ENCODE measurements around the gene PLXDC2. TPM values are rescaled to one million over a fixed set of nuclear protein-coding genes. Genes with fewer than 3 reads are reported as not detected.

The PLXDC2 gene
- total and polyA plus RNA-seq, 2 experiments from 2014 or later = 10.3 to 22.6 TPM

- H3K27me3 ChIP-seq = no peaks in the 10 kb centered on the region
- H3K27ac ChIP-seq = no peak overlapping the region
- TF ChIP-seq, protein P1, sequence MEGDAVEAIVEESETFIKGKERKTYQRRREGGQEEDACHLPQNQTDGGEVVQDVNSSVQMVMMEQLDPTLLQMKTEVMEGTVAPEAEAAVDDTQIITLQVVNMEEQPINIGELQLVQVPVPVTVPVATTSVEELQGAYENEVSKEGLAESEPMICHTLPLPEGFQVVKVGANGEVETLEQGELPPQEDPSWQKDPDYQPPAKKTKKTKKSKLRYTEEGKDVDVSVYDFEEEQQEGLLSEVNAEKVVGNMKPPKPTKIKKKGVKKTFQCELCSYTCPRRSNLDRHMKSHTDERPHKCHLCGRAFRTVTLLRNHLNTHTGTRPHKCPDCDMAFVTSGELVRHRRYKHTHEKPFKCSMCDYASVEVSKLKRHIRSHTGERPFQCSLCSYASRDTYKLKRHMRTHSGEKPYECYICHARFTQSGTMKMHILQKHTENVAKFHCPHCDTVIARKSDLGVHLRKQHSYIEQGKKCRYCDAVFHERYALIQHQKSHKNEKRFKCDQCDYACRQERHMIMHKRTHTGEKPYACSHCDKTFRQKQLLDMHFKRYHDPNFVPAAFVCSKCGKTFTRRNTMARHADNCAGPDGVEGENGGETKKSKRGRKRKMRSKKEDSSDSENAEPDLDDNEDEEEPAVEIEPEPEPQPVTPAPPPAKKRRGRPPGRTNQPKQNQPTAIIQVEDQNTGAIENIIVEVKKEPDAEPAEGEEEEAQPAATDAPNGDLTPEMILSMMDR (IDR thresholded peaks at IDR 0.05; ENCODE audit: low read depth, low read length) = no peak
- no peaks in the 10 kb centered on the region for H3K9me3 ChIP-seq (ENCODE audit: low read depth)
- H3K4me1 ChIP-seq (ENCODE audit: low read depth) = peaks cover 14% of the 10 kb centered on the region
- no peak overlapping the region for H3K4me3 ChIP-seq
- peak in 1 of 2 donors; percentile 73 for DNase-seq (ENCODE audit: low read depth in 1 of 2, low spot score in 1 of 2)
- no peaks in the 10 kb centered on the region for H3K36me3 ChIP-seq
Measured at GRCh38 chr10:19918794-19919193, 102.6 kb downstream of the PLXDC2 start.

DNA sequence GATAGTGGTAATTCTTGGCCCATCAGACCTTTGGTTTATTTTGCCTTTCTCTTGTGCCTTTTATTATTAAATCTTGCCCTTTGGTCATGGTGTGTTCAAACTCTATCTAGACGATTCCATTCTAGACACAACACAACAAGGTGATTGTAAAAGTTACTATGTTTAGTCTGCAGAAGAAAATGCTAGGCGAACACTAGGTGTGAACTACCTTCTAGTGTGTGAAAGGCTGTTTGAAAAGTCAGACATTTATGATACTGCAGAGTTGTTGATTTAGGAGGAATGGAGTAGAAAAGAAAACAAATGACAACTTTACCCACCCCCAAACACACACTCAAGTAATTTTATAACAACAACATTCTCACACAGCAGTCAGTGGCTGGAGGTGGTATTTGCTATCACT lies 103.4 kb downstream of the PLXDC2 start:
- TF ChIP-seq, protein P1 (IDR thresholded peaks at IDR 0.05; ENCODE audit: low read depth, low read length) = no peak
- H3K36me3 ChIP-seq = no peaks in the 10 kb centered on the region
- H3K9me3 ChIP-seq (ENCODE audit: low read depth) = no peaks in the 10 kb centered on the region
- no peak for DNase-seq (ENCODE audit: low read depth in 1 of 2, low spot score in 1 of 2)
- H3K4me3 ChIP-seq = no peak overlapping the region
- H3K27me3 ChIP-seq = no peaks in the 10 kb centered on the region
- peaks cover 17% of the 10 kb centered on the region for H3K4me1 ChIP-seq (ENCODE audit: low read depth)
- H3K27ac ChIP-seq = no peak overlapping the region

- TF ChIP-seq, protein P1 (IDR thresholded peaks at IDR 0.05; ENCODE audit: low read depth, low read length) = no peak
- DNase-seq (ENCODE audit: low read depth in 1 of 2, low spot score in 1 of 2) = no peak
Measured at GRCh38 chr10:19920075-19920726, 104.0 kb downstream of the PLXDC2 start.

GRCh38 chr10:19921300-19922140 lies 105.3 kb downstream of the PLXDC2 start:
- no peak overlapping the region for H3K27ac ChIP-seq
- no peaks in the 10 kb centered on the region for H3K9me3 ChIP-seq (ENCODE audit: low read depth)
- peak in 1 of 2 donors; percentile 83 for DNase-seq (ENCODE audit: low read depth in 1 of 2, low spot score in 1 of 2)

More at GRCh38 chr10:19920075-19920726, 104.0 kb downstream of the PLXDC2 start:
- H3K27ac ChIP-seq = no peak overlapping the region
- no peaks in the 10 kb centered on the region for H3K27me3 ChIP-seq
- H3K4me3 ChIP-seq = no peak overlapping the region
- H3K36me3 ChIP-seq = no peaks in the 10 kb centered on the region
- no peaks in the 10 kb centered on the region for H3K9me3 ChIP-seq (ENCODE audit: low read depth)
- peaks cover 22% of the 10 kb centered on the region for H3K4me1 ChIP-seq (ENCODE audit: low read depth)

GRCh38 chr10:19922236-19922963 lies 106.2 kb downstream of the PLXDC2 start:
- no peaks in the 10 kb centered on the region for H3K27me3 ChIP-seq
- H3K4me1 ChIP-seq (ENCODE audit: low read depth) = peaks cover 25% of the 10 kb centered on the region
- TF ChIP-seq, protein P1 (IDR thresholded peaks at IDR 0.05; ENCODE audit: low read depth, low read length) = no peak
- H3K4me3 ChIP-seq = no peak overlapping the region
- no peaks in the 10 kb centered on the region for H3K36me3 ChIP-seq
- peak in 1 of 2 donors; percentile 87 for DNase-seq (ENCODE audit: low read depth in 1 of 2, low spot score in 1 of 2)
- no peak overlapping the region for H3K27ac ChIP-seq
- H3K9me3 ChIP-seq (ENCODE audit: low read depth) = no peaks in the 10 kb centered on the region

More at GRCh38 chr10:19921300-19922140, 105.3 kb downstream of the PLXDC2 start:
- no peak overlapping the region for H3K4me3 ChIP-seq
- TF ChIP-seq, protein P1 (IDR thresholded peaks at IDR 0.05; ENCODE audit: low read depth, low read length) = no peak
- H3K4me1 ChIP-seq (ENCODE audit: low read depth) = peaks cover 25% of the 10 kb centered on the region
- no peaks in the 10 kb centered on the region for H3K36me3 ChIP-seq
- no peaks in the 10 kb centered on the region for H3K27me3 ChIP-seq
